Measurements from ENCODE around the gene KCNG1. TPM values are rescaled to one million over a fixed set of nuclear protein-coding genes. Genes with fewer than 3 reads are reported as not detected.

The KCNG1 gene
- total RNA-seq, 2 experiments from 2014 or later, result 2.5 to 2.8 TPM

DNA sequence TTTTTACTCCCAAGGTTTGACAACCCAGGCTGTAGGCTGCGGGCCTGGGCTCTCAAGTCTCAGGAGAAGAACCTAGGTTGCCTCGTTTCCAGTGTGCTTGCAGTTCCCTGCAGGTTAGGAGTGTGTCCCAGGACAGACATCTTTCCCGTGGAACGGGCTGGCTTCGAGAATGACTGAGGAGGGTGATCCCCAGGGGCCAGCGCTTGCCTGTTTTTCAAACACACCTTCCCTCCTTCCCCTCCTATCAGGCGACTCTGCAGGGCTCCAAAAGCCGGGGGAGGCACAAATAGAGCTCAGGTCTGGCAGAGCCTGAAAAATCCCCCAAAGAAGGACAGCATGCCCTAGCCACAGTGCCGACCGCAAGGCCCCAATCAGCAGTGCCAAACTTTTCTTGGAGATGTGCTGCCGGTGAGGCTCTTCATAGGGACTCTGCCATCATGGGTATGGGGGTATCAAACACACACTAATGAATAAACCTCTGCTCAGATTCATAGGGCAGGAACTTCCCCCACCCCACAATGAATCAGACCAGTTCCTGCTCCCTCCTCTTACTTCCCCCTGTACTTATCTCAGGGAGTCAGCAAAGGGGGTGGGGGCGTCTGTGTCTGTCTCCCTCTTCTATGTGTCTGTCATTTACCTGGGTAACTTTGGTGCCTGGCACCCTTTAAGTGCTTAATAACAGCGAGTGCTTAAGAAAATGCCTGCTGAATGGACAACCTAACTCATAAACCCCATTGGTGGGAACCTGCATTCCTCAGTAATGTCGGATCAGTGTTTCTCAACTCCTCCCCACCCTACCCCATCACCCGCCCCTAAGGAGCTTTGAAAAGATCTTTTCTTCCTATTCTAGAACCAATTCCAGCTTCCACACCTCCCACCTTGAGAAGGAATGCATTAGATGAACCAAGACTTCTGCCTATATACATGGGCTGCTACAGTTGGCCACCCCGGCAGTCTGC lies 1.6 kb downstream of the KCNG1 start:
- DNase-seq, result no peak
- intact Hi-C loops (cut with DNase I, micrococcal nuclease), result loop anchor here in 1 of 2 experiments (2.0 kb wide), 1 partner anchor 29 kb away; no protein-coding TSS in a partner anchor
- Mint-ChIP-seq H3K27me3 (peaks cover 48% of the 10 kb centered on the region), H3K27ac (no peak overlapping the region), H3K36me3 (ENCODE audit: low read depth) (no peaks in the 10 kb centered on the region), H3K9me3 (ENCODE audit: low read depth) (no peaks in the 10 kb centered on the region), H3K4me3 (peak overlapping the region; percentile 61), H3K4me1 (peaks cover 14% of the 10 kb centered on the region)
- no peak for ATAC-seq
- CTCF ChIA-PET, result no interaction called here
- POLR2A ChIA-PET, result interaction anchor here (0.5 kb wide), 1 partner anchor 228 kb away, joined by 3 read pairs; no protein-coding TSS in a partner anchor

DNA sequence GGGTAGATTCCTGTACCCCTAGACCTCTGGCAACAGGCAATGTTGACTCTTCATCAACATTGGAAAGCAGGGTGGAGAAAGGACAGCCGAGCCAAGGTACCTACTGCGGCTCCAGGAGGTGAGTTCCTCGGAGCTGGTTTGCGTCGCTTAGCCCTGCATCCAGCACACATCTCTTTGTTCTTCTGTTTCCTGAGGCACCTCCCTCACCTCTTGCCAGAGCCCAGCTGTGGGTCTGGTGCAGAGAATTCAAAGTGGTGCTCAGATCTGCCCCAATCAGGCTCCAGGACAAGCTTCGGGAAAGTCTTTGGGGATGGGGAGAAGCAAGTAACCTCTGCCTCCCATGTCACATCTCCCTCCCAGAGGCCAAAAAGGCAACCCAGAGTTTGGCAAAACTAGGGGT lies 2.2 kb downstream of the KCNG1 start:
- POLR2A ChIA-PET, result interaction anchor here (0.5 kb wide), 1 partner anchor 227 kb away, joined by 3 read pairs; no protein-coding TSS in a partner anchor
- Mint-ChIP-seq H3K27me3 (peaks cover 45% of the 10 kb centered on the region), H3K4me1 (peaks cover 14% of the 10 kb centered on the region), H3K27ac (no peak overlapping the region), H3K9me3 (ENCODE audit: low read depth) (no peaks in the 10 kb centered on the region), H3K36me3 (ENCODE audit: low read depth) (no peaks in the 10 kb centered on the region), H3K4me3 (no peak overlapping the region)
- CTCF ChIA-PET, result no interaction called here
- intact Hi-C loops (cut with DNase I, micrococcal nuclease), result no loop called here
- ATAC-seq, result no peak
- DNase-seq, result no peak

DNA sequence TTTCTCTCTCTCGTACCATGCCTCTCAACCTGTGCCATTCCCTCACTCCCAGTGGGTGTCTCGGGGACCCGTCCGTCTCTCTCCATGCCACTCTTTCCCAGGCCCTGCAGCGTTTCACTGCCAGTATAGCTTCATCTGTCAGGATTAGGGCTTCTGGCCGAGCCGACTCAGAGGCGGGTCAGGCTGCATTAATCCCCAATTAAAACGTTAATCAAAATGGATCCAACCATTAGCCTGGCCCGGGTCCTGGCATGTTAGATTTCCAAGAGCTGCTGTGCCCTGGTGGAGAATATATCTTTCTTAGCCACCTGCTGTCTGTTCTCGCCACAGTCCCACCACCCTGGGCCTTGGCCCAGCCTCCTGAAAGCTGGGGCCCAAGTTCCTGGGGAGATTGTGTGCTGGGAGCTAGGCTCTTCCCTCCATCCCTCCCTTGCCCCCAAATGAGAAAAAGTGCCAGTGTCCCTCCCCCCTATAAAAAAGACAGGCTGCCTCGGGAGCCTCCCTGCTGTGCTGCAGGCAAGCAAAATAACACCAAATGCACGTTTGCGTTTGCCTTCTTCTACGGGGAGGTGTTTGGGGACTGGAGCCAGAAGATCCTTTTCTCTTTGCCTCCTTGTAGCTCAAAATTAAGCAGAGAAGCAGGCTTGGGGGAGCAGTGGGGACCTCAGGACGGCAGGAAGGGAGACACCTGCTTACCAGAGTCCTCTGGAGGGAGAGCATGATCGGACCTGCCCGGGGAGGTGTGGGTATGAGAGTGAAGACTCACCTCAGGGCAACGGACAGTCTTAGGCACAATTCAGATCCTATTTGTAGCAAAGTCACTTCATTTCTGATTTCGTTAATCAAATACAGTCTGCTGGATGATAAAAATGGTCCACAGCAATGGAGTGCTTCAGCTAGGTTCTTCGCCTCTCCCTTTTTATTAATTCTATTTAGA lies 3.0 kb downstream of the KCNG1 start:
- Mint-ChIP-seq H3K4me1 (peaks cover 14% of the 10 kb centered on the region), H3K27ac (no peak overlapping the region), H3K36me3 (ENCODE audit: low read depth) (no peaks in the 10 kb centered on the region), H3K4me3 (no peak overlapping the region), H3K27me3 (peaks cover 43% of the 10 kb centered on the region), H3K9me3 (ENCODE audit: low read depth) (no peaks in the 10 kb centered on the region)
- CTCF ChIA-PET, result interaction anchor here (0.5 to 0.8 kb wide), 2 partner anchors 10 to 32 kb away, joined by 3 read pairs; no protein-coding TSS in a partner anchor
- intact Hi-C loops (cut with DNase I, micrococcal nuclease), result no loop called here
- DNase-seq, result no peak
- POLR2A ChIA-PET, result no interaction called here
- ATAC-seq, result no peak

DNA sequence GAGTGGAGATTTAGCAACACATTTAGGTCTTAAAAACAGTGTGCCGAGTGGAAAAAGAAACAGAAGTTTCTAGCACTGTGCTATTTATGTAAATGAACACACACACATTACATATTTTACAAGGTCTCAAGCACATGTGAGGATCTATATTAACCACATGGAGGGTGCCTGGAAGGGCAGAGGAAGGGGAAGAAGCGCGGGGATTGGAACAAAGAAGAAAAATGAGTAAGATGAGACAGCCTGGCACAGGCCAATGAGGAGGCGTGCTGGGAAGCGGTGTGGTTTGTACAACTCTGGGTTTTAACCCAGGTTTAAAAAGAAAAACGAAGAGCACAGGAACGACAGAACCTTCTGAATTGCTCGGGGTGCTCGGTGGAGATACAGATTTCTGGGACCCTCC lies 5.7 kb downstream of the KCNG1 start:
- Mint-ChIP-seq H3K9me3 (ENCODE audit: low read depth) (no peaks in the 10 kb centered on the region), H3K27me3 (peaks cover 34% of the 10 kb centered on the region), H3K4me1 (peaks cover 7% of the 10 kb centered on the region), H3K36me3 (ENCODE audit: low read depth) (no peaks in the 10 kb centered on the region), H3K4me3 (no peak overlapping the region), H3K27ac (no peak overlapping the region)
- ChIA-PET POLR2A (no interaction called here), CTCF (no interaction called here)
- no peak for ATAC-seq
- no peak for DNase-seq
- intact Hi-C loops (cut with DNase I, micrococcal nuclease), result no loop called here

DNA sequence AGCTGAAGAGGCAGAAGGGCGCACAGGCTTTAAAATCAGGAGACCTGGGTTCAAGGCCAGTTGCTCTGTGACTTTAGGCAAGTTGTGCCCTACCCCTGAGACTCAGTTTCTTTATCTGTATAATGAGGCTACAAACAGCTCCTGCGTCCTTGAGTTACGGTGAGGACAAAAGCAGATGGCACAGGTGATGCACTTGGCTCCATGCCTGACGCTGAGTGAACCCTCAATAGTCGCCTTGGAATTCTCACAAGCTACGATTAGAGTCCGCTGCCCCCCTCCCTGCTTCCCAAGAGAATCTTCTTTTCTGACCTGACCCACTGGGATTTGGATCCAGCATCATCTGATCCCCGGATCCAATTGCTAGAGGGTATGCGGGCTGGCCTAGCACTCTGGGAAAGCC lies 6.4 kb downstream of the KCNG1 start:
- no peak overlapping the region for H3K4me3 Mint-ChIP-seq
- H3K27ac Mint-ChIP-seq, result no peak overlapping the region
- H3K36me3 Mint-ChIP-seq (ENCODE audit: low read depth), result no peaks in the 10 kb centered on the region
- CTCF ChIA-PET, result interaction anchor here (2.3 kb wide), 1 partner anchor 291 kb away, joined by 12 read pairs; no protein-coding TSS in a partner anchor
- intact Hi-C loops (cut with DNase I, micrococcal nuclease), result no loop called here
- POLR2A ChIA-PET, result interaction anchor here (0.7 kb wide), 1 partner anchor 128 kb away, joined by 6 read pairs; no protein-coding TSS in a partner anchor
- H3K27me3 Mint-ChIP-seq, result peaks cover 27% of the 10 kb centered on the region
- no peak for DNase-seq
- ATAC-seq, result no peak
- no peaks in the 10 kb centered on the region for H3K9me3 Mint-ChIP-seq (ENCODE audit: low read depth)
- peaks cover 3% of the 10 kb centered on the region for H3K4me1 Mint-ChIP-seq

DNA sequence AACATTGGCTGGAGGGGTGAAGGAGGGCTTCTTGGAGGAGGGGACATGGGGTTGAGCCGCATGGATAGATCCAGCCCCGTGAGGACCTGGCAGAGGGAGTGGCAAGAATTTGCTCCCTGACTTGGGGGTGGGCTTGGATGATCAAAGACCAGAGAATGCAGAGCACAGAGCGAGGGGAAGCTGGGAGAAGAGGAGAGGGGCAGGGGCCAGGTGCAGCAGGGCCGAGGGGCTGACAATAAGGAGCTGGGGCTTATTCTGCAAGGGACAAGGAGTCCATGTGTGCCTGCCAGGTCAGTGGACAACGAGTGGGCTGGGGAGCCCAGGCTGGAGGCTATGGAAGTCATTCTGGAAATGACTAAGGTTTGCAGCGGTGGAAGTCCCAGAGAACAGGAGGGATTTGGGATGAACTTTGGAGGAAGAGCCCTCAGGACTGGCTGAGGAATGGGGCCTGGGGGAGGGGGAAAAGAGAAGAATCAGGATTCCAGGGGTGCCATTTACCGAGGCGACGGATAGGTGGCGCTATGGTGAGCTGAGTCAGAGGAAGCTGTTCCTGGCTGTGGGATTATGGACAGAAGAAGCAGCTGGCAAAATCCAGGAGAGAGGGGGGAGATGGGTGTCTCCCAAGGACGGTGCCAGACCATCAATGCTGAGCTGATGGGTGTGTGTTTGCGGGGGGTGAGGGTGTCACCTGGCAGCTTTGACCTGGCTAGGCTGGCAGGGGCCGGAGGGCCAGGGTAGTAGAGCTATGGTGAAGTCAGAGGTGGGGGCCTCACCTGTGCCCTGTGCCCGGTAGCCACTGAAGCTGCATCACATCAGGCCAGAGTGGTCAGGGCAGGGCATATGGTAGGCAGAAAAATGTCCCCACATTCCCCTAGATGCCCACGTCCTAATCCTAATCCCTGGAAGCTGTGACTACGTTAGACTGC lies 7.8 kb downstream of the KCNG1 start:
- peak; percentile 49 for ATAC-seq
- POLR2A ChIA-PET, result no interaction called here

DNA sequence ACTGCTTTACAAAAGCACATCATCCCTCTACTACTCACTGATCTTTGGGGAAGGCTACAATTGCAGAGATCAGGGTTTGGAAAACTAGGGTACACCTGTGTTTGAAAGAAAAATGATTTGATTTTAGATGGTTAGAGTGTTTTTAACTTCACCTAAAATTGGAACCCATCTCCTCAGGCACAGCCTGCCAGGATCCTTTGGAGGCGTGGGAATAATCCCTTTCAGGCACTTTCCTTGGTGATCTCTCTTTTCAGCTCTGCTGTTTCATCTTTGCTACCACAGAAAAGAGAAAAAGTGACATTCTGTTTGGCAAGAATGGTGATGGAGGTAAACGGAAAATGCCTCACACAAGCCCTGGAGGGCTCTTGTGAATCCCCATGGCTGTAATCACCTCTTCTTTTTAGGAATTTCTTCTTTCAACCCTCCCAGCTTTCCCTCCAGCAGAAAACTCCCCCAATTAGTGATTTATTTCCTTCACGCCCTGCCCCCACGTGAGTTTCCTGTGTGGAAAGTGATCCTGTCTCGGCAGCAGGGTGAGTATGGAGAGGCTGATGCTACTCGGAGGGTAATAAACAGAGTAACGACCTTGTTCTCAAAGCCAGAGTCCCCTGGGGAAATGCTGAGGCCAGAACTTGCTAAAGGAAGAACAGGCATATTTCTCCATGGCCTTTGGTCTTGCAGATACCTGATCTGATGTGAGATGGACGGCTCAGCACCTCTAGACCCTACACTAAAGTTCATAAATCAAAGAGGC lies 9.2 kb downstream of the KCNG1 start:
- H3K4me1 Mint-ChIP-seq, result peaks cover 3% of the 10 kb centered on the region
- CTCF ChIA-PET, result no interaction called here

More for the DNA sequence above, 7.8 kb downstream of the KCNG1 start:
- Mint-ChIP-seq H3K4me1 (peaks cover 3% of the 10 kb centered on the region), H3K36me3 (ENCODE audit: low read depth) (no peaks in the 10 kb centered on the region), H3K4me3 (no peak overlapping the region), H3K27me3 (peaks cover 18% of the 10 kb centered on the region), H3K27ac (no peak overlapping the region), H3K9me3 (ENCODE audit: low read depth) (no peaks in the 10 kb centered on the region)
- DNase-seq, result peak; percentile 64
- CTCF ChIA-PET, result interaction anchor here (0.6 to 2.3 kb wide), 16 partner anchors 12 to 1009 kb away, joined by 3 to 12 read pairs (median 3); no protein-coding TSS in a partner anchor
- intact Hi-C loops (cut with DNase I, micrococcal nuclease), result no loop called here

DNA sequence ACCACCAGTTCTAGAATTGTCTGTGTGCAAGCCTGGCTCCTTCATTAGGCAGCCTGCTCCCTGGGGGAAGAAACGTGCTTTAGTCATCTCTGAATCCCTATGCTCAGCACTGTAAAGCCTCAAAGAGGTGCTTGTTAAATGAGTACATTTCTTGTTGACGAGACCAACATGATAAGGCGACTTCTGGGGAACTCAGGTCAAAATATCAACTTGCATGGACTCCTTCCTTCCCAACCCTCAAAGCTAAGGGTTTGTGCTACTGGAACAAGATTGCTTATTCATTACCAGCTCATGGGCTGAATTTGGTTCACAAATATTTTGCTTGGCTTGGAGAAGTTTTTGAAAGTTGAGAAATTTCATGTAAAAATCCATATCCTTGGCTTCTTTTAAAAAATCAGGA lies 10.6 kb downstream of the KCNG1 start:
- CTCF ChIA-PET, result no interaction called here
- Mint-ChIP-seq H3K4me1 (peaks cover 2% of the 10 kb centered on the region), H3K36me3 (ENCODE audit: low read depth) (no peaks in the 10 kb centered on the region), H3K27me3 (peaks cover 15% of the 10 kb centered on the region), H3K27ac (no peak overlapping the region), H3K4me3 (no peak overlapping the region), H3K9me3 (ENCODE audit: low read depth) (no peaks in the 10 kb centered on the region)
- intact Hi-C loops (cut with DNase I, micrococcal nuclease), result no loop called here
- POLR2A ChIA-PET, result no interaction called here
- ATAC-seq, result no peak
- DNase-seq, result no peak

More for the DNA sequence above, 9.2 kb downstream of the KCNG1 start:
- DNase-seq (no peak), ATAC-seq (no peak)
- Mint-ChIP-seq H3K9me3 (ENCODE audit: low read depth) (no peaks in the 10 kb centered on the region), H3K27ac (no peak overlapping the region), H3K36me3 (ENCODE audit: low read depth) (no peaks in the 10 kb centered on the region), H3K27me3 (peaks cover 17% of the 10 kb centered on the region), H3K4me3 (no peak overlapping the region)
- POLR2A ChIA-PET, result no interaction called here
- intact Hi-C loops (cut with DNase I, micrococcal nuclease), result no loop called here

DNA sequence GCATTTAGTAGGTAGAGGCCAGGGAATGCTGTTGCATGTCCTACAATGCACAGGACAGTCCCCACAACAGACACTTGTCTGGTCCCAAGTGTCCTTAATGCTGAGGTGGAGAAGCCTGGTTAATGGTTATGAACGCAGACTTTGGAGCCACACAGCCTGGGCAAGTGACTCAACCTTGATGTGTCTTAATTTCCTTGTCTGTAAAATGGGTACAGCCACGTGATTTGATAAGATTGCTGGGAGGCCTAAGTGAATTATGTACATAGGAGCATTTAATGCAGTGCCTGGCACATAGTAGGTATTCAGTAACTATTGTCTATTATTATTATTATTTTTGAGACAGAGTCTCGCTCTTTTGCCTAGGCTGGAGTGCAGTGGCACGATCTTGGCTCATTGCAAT lies 11.4 kb downstream of the KCNG1 start:
- intact Hi-C loops (cut with DNase I, micrococcal nuclease), result no loop called here
- Mint-ChIP-seq H3K4me1 (no peaks in the 10 kb centered on the region), H3K4me3 (no peak overlapping the region), H3K27ac (no peak overlapping the region), H3K27me3 (peaks cover 12% of the 10 kb centered on the region), H3K9me3 (ENCODE audit: low read depth) (no peaks in the 10 kb centered on the region), H3K36me3 (ENCODE audit: low read depth) (no peaks in the 10 kb centered on the region)
- CTCF ChIA-PET, result no interaction called here
- no peak for ATAC-seq
- POLR2A ChIA-PET, result no interaction called here
- DNase-seq, result no peak

DNA sequence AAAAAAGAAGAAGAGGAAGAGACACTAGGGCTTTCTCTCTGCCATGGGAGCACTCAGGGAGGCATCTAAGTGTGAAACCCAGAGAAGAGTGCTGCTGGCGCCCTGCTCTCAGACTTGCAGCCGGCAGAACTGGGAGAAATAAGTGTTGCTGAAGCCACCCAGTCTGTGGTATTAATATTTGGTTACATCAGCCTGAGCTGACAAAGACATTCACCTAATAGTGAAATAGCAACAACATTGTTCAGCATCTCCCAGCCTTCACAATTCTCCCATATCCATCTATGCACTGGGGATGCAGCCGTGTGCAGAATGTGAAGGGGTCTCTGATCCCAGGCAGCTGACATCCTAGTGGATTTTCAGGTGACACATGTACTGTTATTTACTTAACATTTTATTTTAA lies 12.0 kb downstream of the KCNG1 start:
- no peak for ATAC-seq
- no peak overlapping the region for H3K27ac Mint-ChIP-seq
- no peaks in the 10 kb centered on the region for H3K4me1 Mint-ChIP-seq
- no peak overlapping the region for H3K4me3 Mint-ChIP-seq
- H3K36me3 Mint-ChIP-seq (ENCODE audit: low read depth), result no peaks in the 10 kb centered on the region
- ChIA-PET POLR2A (no interaction called here), CTCF (no interaction called here)
- intact Hi-C loops (cut with DNase I, micrococcal nuclease), result no loop called here
- H3K27me3 Mint-ChIP-seq, result peaks cover 12% of the 10 kb centered on the region
- H3K9me3 Mint-ChIP-seq (ENCODE audit: low read depth), result no peaks in the 10 kb centered on the region
- DNase-seq, result no peak

All from activated CD4-positive, alpha-beta T cell treated with anti-CD3 and anti-CD28 coated beads for 36 hours (primary cell).